NCI-H1930 (cell line): ENCODE measurements around the gene PTPN6.

Experiments
- DNase-seq, 2 experiments: peaks; one replicate each; lab custom pipeline; 2025; lab: John Stamatoyannopoulos, UW

The PTPN6 gene

GRCh38 chr12:6956021-6956727 lies 5.0 kb downstream of the PTPN6 start:
- DNase-seq = no peak

- DNase-seq = no peak
Measured at GRCh38 chr12:6957151-6957701, 6.1 kb downstream of the PTPN6 start.

GRCh38 chr12:6957741-6958608 lies 6.8 kb downstream of the PTPN6 start:
- DNase-seq = no peak

GRCh38 chr12:6958609-6959057 lies 7.5 kb downstream of the PTPN6 start:
- no peak for DNase-seq

GRCh38 chr12:6959058-6959804 lies 8.1 kb downstream of the PTPN6 start:
- no peak for DNase-seq

- no peak for DNase-seq
Measured at GRCh38 chr12:6959805-6960592, 8.8 kb downstream of the PTPN6 start.

- DNase-seq = peak in 1 of 2 experiments; percentile 17
Measured at GRCh38 chr12:6960593-6961277, 9.6 kb downstream of the PTPN6 start.

- DNase-seq = no peak
Measured at GRCh38 chr12:6961278-6961694, 10.1 kb downstream of the PTPN6 start.

- DNase-seq = peak; percentile 77 to 82
Measured at GRCh38 chr12:6961695-6962284, 10.6 kb downstream of the PTPN6 start.

GRCh38 chr12:6962285-6963015 lies 11.3 kb downstream of the PTPN6 start:
- peak in 1 of 2 experiments; percentile 64 for DNase-seq

GRCh38 chr12:6963016-6963731 lies 12.0 kb downstream of the PTPN6 start:
- DNase-seq = peak; percentile 16 to 20

GRCh38 chr12:6963791-6964413 lies 12.7 kb downstream of the PTPN6 start:
- no peak for DNase-seq

GRCh38 chr12:6964605-6965025 lies 13.5 kb downstream of the PTPN6 start:
- DNase-seq = no peak

GRCh38 chr12:6965026-6965661 lies 14.0 kb downstream of the PTPN6 start:
- DNase-seq = peak; percentile 75 to 86

- DNase-seq = no peak
Measured at GRCh38 chr12:6965714-6966113, 14.6 kb downstream of the PTPN6 start.

GRCh38 chr12:6966351-6966750 lies 15.2 kb downstream of the PTPN6 start:
- DNase-seq = no peak

GRCh38 chr12:6967651-6968100 lies 16.5 kb downstream of the PTPN6 start:
- no peak for DNase-seq

- DNase-seq = no peak
Measured at GRCh38 chr12:6968426-6968825, 17.3 kb downstream of the PTPN6 start.
